GF-D8 (cell line): ENCODE measurements around the gene ANKRD37.
"Not testable (repeated sequence)": the region's sequence is repeated elsewhere in the genome, so short reads cannot be mapped to it uniquely, and the experiment has no call there.

ENCODE experiments used
- DNase-seq: peaks from one replicate; lab custom pipeline; 2025; lab: John Stamatoyannopoulos, UW

The ANKRD37 gene, protein sequence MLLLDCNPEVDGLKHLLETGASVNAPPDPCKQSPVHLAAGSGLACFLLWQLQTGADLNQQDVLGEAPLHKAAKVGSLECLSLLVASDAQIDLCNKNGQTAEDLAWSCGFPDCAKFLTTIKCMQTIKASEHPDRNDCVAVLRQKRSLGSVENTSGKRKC

DNA sequence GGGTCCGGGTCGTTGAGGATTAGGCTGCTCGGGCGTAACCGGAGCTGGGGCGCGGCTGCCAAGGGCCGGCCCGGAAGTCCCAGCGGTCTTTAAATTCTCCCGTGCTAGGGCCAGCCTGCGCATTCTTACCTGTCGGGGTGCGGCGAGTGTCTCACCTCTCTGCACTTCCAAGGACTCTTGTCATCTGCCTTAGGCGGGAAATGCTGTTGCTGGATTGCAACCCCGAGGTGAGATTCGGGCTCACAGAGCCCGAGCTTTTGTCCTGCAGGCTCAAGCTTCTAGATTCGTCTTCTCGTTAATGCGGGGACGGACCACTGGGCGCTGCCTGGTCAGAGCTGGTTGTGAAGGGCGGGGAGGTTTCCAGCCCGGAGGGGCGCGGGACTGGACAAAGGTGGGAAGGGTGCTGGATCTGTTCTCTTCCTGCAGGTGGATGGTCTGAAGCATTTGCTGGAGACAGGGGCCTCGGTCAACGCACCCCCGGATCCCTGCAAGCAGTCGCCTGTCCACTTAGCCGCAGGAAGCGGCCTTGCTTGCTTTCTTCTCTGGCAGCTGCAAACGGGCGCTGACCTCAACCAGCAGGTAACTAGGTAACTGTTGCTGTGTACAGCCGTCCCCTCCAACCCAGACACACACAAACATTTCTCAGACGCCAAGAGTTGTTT is at the start of gene ANKRD37:
TSS of gene ANKRD37 (plus strand) at position 118 of the 662 bp plus-strand sequence. CDS start at position 201, 83 bp downstream.
- DNase-seq = no peak

DNA sequence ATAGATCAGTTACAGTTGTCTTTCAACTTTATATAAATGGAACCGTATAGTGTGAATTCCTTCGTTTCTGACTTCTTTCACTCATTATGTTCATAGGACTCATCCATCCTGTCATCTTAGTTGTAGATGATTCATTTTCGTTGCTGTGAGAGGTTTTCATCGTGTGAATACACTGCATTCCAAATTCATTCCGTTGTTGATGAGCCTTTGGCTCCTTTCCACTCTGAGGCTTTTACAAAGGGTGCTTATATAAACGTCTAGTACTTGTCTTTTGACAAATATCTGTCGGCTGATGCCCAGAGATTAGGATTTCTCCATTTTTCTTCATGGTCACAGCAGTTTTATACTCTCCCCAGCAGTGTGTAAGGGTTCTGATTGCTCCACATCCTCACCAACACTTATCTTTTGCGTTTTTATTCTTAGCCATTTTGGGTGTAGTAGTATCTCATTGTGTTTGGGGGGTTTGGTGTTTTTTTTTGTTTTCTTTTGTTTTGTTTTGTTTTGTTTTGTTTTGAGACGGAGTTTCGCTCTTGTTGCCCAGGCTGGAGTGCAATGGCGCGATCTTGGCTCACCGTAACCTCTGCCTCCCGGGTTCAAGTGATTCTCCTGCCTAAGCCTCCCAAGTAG is 49.6 kb upstream of the ANKRD37 start:
- no peak for DNase-seq

DNA sequence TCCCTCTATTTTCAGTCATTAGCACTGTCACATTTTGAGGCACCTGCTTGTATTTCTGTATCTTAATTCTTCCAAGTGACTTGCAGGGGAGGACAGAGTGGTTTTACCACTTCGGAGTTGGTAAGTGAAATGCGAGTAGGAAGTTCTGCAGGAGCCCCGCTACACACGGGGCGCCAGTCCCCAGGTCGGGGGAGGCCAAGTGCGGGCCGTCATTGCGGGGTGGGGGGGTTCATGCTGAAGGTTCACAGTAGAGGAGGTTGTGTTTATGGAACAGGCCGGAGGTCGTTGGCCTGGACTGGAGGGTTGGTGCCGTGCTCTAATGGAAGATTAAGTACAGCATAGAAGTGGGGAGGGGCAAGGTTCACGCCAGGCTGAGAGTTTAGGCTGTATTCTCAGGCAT is 45.0 kb upstream of the ANKRD37 start:
- no peak for DNase-seq

DNA sequence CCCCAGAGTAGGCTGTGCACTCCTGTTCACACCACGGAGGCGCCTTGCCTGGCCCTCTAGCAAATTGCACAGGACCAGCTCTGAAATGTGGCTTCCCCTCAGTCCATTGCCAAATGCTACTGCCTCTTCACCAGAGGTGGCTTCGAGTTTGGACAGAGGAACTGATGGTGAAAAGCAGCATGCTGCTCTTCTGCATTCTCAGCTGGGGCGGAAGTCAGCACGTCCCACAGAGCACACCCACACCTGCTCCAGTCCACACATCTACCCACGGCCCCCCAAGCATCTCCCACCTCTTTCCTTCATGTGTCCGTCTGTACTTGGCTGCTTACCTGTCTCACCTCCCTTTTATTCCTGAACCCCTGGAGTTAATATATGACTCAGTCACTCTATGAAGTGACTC is 44.4 kb upstream of the ANKRD37 start:
- no peak for DNase-seq

DNA sequence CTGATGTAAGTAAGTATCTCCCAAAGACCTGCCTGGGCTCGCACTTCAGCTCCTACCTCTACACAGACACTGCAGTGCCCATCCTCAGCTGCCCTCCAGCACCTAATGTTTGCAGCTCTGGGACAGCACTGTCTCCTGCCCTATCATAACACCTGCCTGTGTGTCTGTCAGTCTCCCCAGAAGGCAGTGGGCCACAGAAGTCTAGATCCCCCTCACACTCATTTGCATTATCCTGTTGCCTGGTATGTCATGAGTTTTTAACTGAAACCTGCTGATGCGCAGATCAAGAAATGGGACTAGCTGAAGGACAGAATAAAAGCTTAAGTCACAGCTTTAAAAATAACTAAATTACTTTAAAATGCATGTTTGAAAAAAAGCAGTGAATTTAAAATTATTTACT is 43.9 kb upstream of the ANKRD37 start:
- DNase-seq = no peak

DNA sequence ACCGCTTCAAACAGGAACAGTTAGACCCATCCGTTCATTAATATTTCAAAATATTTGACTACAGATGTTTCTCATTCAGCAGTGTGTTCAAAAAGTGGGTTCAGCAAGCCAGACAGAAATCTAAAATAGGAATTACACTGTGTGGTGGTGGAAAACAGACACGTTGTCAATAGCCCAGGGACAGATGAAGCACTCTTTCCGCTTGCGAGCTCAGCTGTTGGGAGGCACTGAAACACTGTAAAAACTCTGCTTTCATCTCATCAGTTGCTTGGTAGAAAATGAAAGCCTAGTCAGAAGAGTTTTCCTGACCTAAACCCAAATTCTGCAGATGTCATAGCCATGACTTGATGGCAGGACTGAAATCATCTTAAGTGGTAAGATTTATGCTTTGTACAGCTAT is 39.4 kb upstream of the ANKRD37 start:
- no peak for DNase-seq

DNA sequence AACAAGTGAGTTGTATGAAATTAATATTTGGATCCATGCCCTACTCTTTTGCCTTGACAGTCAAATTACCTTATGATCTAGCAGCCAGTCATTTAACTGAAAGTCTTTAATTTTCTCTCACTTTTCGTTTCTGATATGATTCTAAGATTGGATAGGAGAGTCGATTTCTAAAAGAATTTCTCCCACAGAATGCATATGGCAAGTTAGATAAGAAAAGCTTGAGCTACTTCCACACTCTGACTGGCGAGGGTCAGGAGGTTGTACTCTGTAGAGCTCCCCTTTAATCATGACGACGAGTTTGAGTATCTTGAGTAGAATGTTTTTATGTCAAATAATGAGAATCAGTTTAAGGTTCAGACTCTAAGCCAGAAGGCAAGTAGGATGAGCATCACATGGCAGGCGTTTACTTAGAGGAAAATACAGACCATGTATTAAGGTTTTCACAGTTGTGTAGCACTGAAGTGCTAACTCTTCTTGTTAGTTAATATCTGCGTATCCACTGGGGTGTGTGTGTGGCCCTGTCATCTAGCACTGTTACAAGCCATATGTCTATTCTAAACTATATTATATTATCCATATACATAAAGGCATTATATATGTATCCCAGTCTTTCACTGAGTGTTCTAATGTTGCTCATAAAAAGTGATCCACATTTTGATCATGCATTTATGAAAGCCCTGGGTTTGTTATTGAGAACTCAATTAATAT is 38.8 kb upstream of the ANKRD37 start:
- DNase-seq = no peak

DNA sequence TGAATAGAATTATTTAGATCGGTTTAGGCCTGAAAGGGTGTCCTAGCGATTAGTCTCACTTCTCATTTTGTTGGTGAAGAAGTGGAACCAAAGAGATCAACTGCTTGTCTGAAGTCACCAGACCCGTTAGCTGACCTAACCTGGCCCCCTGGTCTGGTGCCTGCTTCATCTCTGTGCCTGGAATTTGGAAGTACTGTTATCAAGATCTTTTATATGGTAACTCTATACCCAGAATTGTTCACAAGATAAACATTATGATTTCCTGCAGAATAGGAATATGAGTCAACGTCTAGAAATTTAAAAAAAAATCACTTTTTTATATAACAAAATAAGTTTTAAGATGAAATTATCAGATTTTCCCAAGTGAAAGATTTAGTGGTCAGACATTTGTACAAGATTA is 38.1 kb upstream of the ANKRD37 start:
- no peak for DNase-seq

DNA sequence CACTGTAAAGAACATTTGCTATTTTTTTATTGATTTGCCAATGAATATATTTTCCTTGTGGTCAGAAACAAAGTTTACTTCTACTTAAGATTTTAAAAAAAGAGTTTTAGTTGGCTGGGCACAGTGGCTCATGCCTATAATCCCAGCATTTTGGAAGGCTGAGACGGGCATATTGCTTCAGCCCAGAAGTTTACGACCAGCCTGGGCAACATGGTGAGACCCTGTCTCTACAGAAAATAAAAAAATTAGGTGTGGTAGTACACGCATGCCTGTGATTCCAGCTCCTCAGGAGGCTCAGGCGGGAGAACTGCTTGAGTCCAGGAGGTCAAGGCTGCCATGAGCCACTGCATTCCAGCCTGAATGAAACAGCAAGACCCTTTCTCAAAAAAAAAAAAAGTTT is 37.7 kb upstream of the ANKRD37 start:
- DNase-seq = no peak

DNA sequence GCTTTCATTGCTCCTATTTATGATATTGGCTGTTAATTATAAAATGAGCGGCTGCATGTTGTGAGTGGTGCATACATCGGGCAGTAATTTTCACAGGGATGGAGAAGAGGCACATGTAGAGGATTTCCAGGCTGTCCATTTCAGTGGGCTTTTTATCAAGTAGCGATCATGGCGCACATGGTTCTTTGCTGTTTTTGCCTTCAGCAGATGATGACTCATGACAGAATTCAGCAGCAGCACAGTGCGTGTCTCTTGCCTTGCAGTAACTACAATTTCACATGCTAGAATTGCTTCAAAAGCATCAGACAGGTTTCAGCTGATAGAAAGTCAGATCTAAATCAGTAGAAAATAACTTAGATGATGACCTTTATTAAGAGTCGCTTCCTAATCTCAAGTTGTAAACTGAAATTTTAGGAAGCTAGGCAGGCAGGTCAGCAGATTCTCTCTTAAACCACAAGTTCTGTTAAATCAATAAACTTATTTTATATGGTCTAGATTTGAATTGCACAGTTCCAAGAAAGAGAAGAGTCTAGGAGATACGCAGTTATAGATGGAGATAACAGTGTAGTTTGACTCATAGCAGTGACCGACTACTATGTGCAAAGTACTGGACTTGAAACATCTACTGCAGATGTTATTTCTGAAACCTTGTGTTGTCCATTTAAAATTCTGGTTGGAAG is 36.7 kb upstream of the ANKRD37 start:
- no peak for DNase-seq

DNA sequence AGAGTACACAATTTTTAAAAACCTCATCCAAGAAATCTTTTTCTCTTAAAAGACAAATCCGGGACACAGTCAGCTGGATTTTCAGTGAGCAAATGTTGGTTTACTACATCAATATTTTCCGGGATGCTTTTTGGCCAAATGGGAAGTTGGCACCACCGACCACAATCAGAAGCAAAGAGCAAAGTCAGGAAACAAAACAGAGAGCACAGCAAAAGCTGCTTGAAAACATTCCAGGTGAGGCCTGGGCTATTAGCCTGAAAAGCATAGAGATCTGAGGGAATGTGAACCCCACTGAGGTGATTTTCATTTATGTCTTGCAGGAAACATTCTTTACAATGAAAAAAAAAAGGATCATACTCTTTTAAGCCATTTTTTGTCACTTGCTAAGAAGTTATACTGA is 34.8 kb upstream of the ANKRD37 start:
- DNase-seq = no peak

DNA sequence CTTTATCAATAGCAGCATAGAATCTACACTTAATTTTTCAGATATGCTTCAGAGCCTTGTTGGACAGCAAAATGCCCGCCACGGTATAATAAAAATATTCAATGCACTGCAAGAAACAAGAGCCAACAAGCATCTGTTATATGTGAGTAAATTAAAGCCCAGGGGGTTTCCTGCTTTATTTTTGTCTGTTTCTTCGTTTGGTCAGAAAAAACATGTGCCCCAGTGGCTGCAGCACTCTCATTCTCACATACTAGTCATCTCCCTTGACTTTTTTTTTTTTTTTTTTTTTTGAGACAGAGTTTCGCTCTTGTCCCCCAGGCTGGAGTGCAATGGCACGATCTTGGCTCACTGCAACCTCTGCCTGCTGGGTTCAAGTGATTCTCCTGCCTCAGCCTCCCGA is 34.1 kb upstream of the ANKRD37 start:
- not testable (repeated sequence) for DNase-seq

DNA sequence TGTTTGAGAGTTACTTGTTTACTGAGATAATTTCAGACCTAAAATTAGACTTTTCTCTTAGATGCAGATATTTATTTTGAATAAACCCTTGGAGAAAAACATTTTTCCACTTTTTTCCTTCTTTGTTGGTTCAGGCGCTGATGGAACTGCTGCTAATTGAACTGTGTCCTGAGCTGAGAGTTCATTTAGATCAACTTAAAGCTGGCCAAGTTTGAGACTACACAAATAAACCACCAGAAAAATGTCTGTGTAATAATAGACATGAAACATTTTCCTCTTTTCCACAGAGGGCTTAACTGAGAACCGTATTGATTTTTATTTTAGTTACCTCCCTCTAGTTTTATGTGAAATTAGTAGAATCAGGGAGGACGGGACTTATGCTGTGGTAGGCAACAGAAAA is 33.4 kb upstream of the ANKRD37 start:
- no peak for DNase-seq

DNA sequence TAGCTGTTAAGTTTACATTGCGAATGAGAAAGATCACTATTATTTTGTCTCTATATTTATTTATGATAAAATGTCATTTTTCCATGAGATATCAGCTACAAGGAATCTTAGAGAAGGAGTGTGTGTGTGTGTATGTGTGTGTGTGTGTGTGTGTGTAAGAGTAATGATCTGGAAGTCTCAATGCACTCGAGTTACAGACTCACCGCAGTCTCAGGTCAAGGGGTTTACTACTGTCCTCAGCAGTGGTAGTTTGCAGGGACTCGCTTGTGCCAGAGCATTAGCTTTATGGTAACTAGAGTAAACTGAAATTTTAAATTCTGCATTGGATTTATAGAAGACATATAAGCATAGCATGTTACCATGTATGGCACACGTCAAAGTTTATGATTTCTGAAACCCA is 31.8 kb upstream of the ANKRD37 start:
- DNase-seq = no peak

DNA sequence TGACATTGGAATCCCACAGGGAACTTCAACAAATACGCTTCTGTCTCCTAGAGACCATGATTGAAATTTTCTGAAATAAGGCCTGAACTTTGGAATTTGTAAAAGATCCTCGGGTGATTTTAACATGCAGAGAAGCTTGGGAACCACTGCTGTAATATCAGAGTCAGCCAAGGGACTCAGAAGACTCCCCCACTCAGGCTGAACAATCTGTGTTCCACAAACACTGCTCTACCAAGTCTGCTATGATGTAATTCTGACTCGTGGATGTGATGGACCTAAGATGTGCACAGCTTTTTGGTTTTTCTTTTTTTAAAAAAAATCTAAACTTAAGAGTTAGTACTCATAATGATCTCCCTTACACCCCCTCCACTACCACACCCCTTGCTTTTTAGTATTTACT is 26.9 kb upstream of the ANKRD37 start:
- no peak for DNase-seq

DNA sequence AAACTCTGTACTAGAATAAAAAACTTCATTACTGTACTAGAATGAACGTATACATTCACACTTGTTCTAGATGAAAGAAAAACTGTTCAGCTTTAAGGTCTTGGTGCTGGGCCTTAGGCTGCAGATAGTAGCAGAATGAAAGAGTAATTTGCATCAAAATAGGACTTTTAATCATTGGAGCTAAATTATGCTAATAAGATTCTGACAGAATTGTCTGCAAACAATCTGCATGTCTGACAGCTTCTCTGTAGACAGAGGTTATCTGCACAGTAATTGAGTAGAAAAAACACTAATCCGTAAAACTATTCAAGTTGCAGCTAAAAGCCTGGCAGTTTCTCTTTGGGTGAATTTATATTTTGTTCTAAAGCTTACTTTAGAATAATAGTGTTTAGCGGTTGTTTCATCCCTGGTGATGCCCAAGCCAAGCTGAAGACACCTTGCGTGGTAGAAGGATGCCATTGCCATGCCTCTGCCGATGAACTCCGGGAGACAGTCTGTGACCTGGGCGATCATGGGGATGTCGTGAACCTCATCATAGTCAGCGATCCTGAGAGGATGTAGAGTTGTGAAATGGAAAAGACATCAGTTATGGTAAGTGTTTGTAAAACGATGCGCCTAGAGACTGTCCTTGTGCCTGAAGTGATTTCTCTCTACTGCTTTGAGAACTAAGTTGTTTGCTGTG is 26.2 kb upstream of the ANKRD37 start:
- DNase-seq = no peak

DNA sequence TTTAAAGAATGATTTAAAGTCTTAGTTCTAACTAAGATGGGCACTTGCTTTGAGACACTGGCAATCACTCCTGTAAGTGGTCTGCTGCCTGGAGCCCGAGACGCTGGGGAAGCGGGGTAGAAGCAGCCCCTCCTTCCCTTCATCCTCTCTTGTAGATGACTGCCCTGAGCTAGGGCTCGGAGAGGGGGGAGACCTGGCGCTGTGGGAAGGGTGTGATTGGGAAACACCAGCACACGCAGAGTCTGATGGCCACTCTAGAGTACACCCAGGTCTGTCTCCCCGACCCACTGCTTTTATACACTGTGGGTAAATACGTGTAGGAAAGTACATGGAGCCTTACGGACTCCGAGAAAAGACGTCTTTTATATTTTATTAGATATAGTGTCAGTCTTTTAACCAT is 24.9 kb upstream of the ANKRD37 start:
- no peak for DNase-seq

DNA sequence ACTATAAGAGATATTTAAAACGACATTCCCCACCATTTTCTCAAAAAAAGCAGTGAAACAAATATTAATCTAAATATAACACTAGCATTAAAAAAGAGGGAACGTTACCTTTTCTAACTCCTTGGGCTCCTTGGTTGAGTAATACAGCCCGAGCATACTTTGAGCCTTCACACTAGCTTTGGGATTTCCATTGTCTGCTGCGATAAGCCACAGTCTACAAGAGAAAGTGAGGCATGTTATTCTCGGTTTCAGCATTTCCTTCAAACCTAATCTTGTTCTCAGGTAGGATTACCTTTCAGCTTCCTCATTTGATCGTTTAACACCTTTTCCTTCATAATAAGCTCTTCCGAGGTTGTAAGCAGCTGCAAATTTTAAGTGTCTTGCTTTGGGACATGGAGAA is 22.6 kb upstream of the ANKRD37 start:
- DNase-seq = no peak

DNA sequence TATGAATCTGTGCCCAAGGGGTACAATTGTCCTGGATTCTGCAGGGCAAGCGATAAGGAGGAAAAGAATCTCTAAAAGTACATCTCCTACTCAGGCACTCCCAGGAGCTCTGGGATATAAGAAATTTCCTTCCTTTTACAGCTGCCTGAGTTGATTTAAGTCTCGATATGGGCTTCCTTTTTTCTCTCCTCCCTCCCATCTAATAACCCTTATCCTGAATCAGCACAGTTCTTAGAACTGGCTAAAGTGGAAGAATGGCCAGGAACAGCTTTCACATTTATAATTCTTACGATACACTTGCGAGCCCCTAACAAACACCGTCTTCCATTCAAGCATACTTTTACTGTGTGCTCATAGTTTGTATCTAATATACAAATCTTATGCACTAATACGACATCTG is 22.1 kb upstream of the ANKRD37 start:
- DNase-seq = no peak

DNA sequence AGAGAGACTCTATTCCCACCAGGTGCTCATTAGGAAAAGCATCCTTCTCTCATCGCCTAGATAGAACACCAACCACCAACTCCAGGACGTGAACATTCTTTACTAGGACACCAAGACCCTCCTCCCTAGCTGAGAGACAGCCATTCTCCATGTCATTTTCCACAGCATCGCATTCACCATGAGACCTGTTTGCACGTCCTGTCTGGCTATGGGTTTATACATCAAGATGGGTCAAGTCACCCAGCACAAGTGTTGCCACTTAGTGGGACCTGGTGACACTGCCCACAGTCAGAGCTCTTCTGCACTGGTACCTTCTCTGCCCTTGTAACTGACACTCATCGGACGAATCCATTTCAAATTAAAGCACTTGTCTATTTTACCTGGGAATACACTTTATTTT is 18.4 kb upstream of the ANKRD37 start:
- no peak for DNase-seq

DNA sequence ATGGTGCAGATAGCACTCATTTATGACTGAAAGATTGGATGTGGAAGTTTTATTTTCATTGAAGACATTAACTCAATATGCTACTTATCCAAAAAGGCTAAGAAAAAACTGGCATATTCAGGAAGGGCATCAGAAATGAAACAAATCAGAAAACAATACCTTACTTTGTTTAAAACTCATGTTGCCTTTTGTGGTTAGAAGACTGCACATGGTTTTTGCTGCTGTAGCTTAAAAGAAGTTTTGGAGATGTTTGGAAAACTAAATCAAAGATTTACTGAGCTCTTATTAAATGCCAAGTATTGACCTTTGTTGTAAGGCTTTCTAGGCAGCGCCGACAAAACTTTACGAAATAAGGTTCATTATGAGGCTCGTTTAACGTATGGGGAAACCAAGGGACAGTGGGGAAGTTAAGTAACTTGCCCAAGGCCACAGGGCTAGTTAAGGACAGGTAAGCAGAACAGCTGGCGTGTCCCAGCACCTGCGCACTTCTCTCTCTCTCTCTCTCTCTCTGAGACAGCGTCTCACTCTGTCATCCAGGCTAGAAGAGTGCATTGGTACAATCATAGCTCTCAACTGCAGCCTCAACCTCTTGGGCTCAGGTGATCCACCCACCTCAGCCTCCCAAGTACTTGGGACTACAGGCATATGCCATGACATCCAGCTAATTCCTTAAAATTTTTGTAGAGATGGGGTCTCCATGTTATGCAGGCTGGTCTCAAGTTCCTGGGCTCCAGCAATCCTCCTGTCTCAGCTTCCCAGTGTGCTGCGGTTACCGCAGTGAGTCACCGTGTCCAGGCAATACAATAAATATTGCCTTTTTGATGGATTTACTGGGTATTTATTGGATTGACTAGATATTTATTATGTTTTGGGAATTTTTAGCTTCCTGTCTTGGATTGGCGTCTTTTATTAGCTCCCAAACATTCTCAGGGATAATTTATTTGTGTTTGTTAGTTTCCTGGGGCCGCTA is 17.0 kb upstream of the ANKRD37 start:
- no peak for DNase-seq
